Upper lobe of left lung (tissue), 4 donors: ENCODE results near the gene SEPTIN8.

Experiments used
- CTCF ChIP-seq, 6 experiments: fragments of 450-650 bp in 4 of 6; fragments of 200-600 bp in 2 of 6; sonication (generic) in 2 of 6; IDR thresholded peaks; one replicate each; pipeline ENCODE4 v1.5.1; 2016 to 2019; ENCODE audit warnings: antibody characterized with exemption in 6 of 6
- EP300 ChIP-seq, 4 donors: sonication (generic); formaldehyde crosslinking; IDR thresholded peaks; one replicate each; pipeline ENCODE4 v1.5.1; 2017; ENCODE audit warnings: antibody characterized with exemption in 4 of 4, control low read depth in 2 of 4
- POLR2AphosphoS5 ChIP-seq, 2 donors: sonication (generic); formaldehyde crosslinking; IDR thresholded peaks; one replicate each; pipeline ENCODE4 v1.5.1; 2017; ENCODE audit warnings: antibody characterized with exemption in 2 of 2

DNA sequence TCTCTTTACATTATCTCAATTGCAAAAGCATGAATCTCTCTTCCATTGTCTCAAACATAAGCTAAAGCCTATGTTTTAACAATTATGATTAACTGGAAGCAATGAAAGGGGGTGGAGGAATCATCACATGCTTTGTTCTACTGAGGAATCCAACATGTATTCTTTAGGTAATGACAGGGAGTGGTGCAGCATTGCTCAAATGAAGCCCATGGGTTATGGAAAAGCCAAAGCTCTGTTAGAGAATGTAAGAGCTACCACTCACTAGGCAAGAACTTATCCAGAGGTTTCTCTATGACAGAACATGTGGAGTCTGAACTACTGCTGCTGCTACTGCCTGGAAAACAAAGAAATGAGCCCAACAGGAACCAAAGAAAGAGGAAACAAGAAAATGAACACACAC is 68.4 kb downstream of the SEPTIN8 start:
- TF ChIP-seq CTCF (IDR thresholded peaks at IDR 0.05) (no peak), POLR2AphosphoS5 (IDR thresholded peaks at IDR 0.05) (no peak), EP300 (IDR thresholded peaks at IDR 0.05) (no peak)
